GM12873 (cell line): Measurements from ENCODE around the gene GSDMA.

ENCODE experiments used
- TF ChIP-seq, protein P1 (sequence below): IDR thresholded peaks from 2 replicates; pipeline ENCODE4 v1.5.1; 2012; ENCODE audit warnings: low read depth, mild to moderate bottlenecking, moderate library complexity, low read length, control low read depth; ENCODE audit not compliant: insufficient read depth; ENCODE audit errors: missing control alignments

GSDMA gene

DNA sequence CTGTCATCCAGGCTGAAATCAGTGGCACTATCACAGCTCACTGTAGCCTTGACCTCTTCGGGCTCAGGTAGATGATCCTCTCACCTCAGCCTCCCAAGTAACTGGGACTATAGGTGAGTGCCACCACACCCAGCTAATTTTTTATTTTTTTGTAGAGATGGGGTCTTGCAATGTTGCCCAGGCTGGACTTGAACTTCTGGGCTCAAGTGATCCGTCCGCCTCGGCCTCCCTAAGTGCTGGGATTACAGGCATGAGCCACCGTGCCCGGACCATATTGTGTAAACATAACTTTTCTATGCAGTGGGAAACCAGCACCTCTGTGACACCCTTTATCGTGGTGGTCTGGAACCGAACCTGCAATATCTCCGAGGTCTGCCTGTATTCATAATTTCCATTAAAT, 41.3 kb downstream of the GSDMA start:
- TF ChIP-seq, protein P1, sequence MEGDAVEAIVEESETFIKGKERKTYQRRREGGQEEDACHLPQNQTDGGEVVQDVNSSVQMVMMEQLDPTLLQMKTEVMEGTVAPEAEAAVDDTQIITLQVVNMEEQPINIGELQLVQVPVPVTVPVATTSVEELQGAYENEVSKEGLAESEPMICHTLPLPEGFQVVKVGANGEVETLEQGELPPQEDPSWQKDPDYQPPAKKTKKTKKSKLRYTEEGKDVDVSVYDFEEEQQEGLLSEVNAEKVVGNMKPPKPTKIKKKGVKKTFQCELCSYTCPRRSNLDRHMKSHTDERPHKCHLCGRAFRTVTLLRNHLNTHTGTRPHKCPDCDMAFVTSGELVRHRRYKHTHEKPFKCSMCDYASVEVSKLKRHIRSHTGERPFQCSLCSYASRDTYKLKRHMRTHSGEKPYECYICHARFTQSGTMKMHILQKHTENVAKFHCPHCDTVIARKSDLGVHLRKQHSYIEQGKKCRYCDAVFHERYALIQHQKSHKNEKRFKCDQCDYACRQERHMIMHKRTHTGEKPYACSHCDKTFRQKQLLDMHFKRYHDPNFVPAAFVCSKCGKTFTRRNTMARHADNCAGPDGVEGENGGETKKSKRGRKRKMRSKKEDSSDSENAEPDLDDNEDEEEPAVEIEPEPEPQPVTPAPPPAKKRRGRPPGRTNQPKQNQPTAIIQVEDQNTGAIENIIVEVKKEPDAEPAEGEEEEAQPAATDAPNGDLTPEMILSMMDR = no peak

DNA sequence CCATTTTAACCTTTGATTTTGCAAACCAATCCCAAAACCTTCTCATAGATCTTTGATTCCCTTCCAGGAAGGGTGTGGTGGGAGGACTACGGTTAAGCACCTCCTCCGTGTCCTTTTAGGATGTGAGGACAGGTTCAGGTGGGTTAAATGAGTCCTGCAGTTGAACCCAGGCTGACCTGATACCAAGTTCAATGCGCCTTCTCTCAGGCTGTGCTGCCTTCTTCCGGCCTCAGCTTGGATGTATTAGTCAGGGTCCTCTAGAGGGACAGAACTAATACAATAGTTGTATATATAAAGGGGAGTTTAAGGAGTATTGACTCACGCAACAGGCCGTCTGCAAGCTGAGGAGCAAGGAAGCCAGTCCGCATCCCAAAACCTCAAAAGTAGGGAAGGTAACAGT, 41.9 kb downstream of the GSDMA start:
- TF ChIP-seq, protein P1 = no peak

DNA sequence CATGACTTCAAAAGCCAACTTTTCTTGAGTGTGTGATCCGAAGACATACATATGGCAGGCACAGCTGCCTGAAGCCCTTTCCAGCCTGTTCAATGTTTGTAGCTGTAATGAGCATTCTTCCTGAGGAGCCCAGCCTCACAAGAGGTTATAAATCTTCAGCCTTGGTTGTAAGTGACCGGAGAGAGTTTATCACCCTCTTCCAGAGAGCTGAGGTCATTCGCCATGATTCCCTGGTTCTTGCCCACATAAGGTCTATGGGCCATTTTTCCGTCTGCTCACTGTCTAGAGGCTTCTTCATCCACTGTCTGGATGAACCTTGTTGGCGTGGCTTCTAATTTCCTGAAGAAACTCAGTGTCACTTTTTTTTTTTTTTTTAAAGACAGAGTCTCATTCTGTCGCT, 42.7 kb downstream of the GSDMA start:
- TF ChIP-seq, protein P1 = no peak

DNA sequence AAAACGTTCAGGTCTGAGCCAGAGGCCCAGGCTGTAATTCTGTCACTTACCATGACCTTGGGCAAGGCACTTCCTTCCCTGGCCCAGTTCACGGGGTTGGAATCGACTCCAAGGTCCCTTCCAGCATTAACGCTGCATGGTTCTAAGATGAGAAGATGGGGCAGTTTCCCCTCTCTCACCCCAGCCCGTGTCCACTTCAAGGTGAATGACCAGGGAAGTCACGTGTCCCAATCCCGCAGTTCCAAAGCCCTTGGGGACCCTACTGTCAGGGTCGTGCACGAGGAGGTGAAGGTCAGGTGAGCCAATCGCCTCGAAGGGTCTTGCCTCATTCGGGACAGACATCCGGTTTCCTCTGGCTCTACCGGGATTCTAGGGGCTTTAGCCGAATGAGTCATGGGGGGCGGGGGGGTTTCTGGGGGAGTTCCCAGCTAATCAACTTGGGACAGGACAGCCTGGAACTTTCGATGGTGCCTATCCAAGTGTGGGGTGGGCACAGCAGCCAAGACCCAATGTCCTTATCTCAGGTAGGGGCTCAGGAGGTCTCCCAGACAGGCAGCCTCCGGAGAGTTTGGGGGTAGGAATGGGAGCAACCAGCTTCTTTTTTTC, 51.7 kb downstream of the GSDMA start:
- TF ChIP-seq, protein P1 = no peak

DNA sequence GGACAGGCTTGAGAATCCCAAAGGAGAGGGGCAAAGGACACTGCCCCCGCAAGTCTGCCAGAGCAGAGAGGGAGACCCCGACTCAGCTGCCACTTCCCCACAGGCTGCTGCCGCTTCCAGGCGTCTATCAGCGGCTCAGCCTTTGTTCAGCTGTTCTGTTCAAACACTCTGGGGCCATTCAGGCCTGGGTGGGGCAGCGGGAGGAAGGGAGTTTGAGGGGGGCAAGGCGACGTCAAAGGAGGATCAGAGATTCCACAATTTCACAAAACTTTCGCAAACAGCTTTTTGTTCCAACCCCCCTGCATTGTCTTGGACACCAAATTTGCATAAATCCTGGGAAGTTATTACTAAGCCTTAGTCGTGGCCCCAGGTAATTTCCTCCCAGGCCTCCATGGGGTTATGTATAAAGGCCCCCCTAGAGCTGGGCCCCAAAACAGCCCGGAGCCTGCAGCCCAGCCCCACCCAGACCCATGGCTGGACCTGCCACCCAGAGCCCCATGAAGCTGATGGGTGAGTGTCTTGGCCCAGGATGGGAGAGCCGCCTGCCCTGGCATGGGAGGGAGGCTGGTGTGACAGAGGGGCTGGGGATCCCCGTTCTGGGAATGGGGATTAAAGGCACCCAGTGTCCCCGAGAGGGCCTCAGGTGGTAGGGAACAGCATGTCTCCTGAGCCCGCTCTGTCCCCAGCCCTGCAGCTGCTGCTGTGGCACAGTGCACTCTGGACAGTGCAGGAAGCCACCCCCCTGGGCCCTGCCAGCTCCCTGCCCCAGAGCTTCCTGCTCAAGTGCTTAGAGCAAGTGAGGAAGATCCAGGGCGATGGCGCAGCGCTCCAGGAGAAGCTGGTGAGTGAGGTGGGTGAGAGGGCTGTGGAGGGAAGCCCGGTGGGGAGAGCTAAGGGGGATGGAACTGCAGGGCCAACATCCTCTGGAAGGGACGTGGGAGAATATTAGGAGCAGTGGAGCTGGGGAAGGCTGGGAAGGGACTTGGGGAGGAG, 52.5 kb downstream of the GSDMA start, which contains the start of gene CSF3:
TSS of gene CSF3 (plus strand) at position 436 of the 993 bp plus-strand sequence. CDS start at position 471, 35 bp downstream.
- TF ChIP-seq, protein P1 = no peak

DNA sequence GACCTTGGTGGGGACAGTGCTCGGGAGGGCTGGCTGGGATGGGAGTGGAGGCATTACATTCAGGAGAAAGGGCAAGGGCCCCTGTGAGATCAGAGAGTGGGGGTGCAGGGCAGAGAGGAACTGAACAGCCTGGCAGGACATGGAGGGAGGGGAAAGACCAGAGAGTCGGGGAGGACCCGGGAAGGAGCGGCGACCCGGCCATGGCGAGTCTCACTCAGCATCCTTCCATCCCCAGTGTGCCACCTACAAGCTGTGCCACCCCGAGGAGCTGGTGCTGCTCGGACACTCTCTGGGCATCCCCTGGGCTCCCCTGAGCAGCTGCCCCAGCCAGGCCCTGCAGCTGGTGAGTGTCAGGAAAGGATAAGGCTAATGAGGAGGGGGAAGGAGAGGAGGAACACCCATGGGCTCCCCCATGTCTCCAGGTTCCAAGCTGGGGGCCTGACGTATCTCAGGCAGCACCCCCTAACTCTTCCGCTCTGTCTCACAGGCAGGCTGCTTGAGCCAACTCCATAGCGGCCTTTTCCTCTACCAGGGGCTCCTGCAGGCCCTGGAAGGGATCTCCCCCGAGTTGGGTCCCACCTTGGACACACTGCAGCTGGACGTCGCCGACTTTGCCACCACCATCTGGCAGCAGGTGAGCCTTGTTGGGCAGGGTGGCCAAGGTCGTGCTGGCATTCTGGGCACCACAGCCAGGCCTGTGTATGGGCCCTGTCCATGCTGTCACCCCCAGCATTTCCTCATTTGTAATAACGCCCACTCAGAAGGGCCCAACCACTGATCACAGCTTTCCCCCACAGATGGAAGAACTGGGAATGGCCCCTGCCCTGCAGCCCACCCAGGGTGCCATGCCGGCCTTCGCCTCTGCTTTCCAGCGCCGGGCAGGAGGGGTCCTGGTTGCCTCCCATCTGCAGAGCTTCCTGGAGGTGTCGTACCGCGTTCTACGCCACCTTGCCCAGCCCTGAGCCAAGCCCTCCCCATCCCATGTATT, 53.5 kb downstream of the GSDMA start:
- TF ChIP-seq, protein P1 = no peak
